Fibroblast of lung (primary cell): ENCODE data around the gene CEACAM16. TPM values are rescaled to one million over a fixed set of nuclear protein-coding genes. Genes with fewer than 3 reads are reported as not detected.

Experiments
- DNase-seq, 2 donors: peaks; one replicate each; pipeline versions ENCODE4 v3.0.0 to v3.0.0-alpha.2; 2010; ENCODE audit warnings: low read depth in 2 of 2
- H2AFZ ChIP-seq: 2 replicates; pipeline ENCODE4 v1.5.1; 2012; ENCODE audit warnings: low read length, control low read depth, inconsistent platforms
- H3K27ac ChIP-seq: 2 replicates; pipeline ENCODE4 v1.5.1; 2011; ENCODE audit warnings: low read length, control low read depth; ENCODE audit not compliant: insufficient read depth
- H3K27me3 ChIP-seq: 2 replicates; pipeline ENCODE4 v1.5.1; 2011; ENCODE audit warnings: mild to moderate bottlenecking, low read length; ENCODE audit not compliant: control insufficient read depth, insufficient read depth
- H3K36me3 ChIP-seq: 2 replicates; pipeline ENCODE4 v1.5.1; 2011; ENCODE audit warnings: low read length; ENCODE audit not compliant: control insufficient read depth, insufficient read depth
- H3K4me1 ChIP-seq: 2 replicates; pipeline ENCODE4 v1.5.1; 2011; ENCODE audit warnings: low read length; ENCODE audit not compliant: control insufficient read depth, insufficient read depth; ENCODE audit errors: extremely low read depth
- H3K4me2 ChIP-seq: 2 replicates; pipeline ENCODE4 v1.5.1; 2011; ENCODE audit warnings: low read length, control low read depth; ENCODE audit not compliant: insufficient read depth; ENCODE audit errors: extremely low read depth
- H3K4me3 ChIP-seq, 4 experiments: fragments of 200-600 bp in 1 of 4; sonication (generic) in 1 of 4; replicated peaks in 1 of 4; 2 replicates each; pipeline ENCODE4 v1.5.1; 2011 to 2016; ENCODE audit warnings: low read length in 4 of 4, low read depth in 3 of 4, mild to moderate bottlenecking in 3 of 4, control low read depth in 2 of 4, inconsistent platforms in 1 of 4, mixed read lengths in 1 of 4; ENCODE audit not compliant: insufficient read depth in 1 of 4; ENCODE audit errors: control extremely low read depth in 1 of 4
- H3K79me2 ChIP-seq: 2 replicates; pipeline ENCODE4 v1.5.1; 2012; ENCODE audit warnings: mild to moderate bottlenecking, low read length, inconsistent platforms; ENCODE audit not compliant: control insufficient read depth, insufficient read depth
- H3K9ac ChIP-seq: 2 replicates; pipeline ENCODE4 v1.5.1; 2011; ENCODE audit warnings: mild to moderate bottlenecking, low read length, control low read depth; ENCODE audit not compliant: insufficient read depth
- H3K9me3 ChIP-seq: 2 replicates; pipeline ENCODE4 v1.5.1; 2012; ENCODE audit warnings: low read depth, low read length; ENCODE audit not compliant: control insufficient read depth, insufficient read depth
- H4K20me1 ChIP-seq: 2 replicates; pipeline ENCODE4 v1.5.1; 2011; ENCODE audit warnings: low read length; ENCODE audit not compliant: control insufficient read depth, insufficient read depth; ENCODE audit errors: extremely low read depth
- EZH2 ChIP-seq: IDR thresholded peaks from 2 replicates; pipeline ENCODE4 v1.5.1; 2012; ENCODE audit warnings: low read length, control low read depth, mild to moderate bottlenecking; ENCODE audit errors: missing control alignments
- polyA plus RNA-seq, 2 donors: library from polyadenylated mRNA; depleted of rRNA in 1 of 2; stranded (reverse) in 1 of 2; unstranded in 1 of 2; fragments of >200 nt; gene quantifications; 2 replicates each; pipeline ENCODE4 v1.2.1, GENCODE V29; 2011 to 2012; ENCODE audit warnings: missing spikeins in 1 of 2
- total RNA-seq: library from RNA; depleted of rRNA; stranded (reverse); fragments of >200 nt; gene quantifications from 2 replicates; pipeline ENCODE4 v1.2.1, GENCODE V29; 2014
- TF ChIP-seq, protein P1 (sequence below), 2 donors: IDR thresholded peaks in 1 of 2; conservative IDR thresholded peaks in 1 of 2; 1 replicate in 1 of 2; 2 replicates in 1 of 2; pipeline ENCODE4 v1.5.1; 2011 to 2012; ENCODE audit warnings: low read length in 2 of 2, control low read depth in 1 of 2, inconsistent platforms in 1 of 2, low read depth in 1 of 2, mild to moderate bottlenecking in 1 of 2

The CEACAM16 gene
- total and polyA plus RNA-seq, 2 donors (not counting 1 experiment from before 2014, with no cell fraction given): not detected

GRCh38 chr19:44692379-44692721 is 6.6 kb upstream of the CEACAM16 start:
- Histone ChIP-seq H3K4me3 (no peak overlapping the region), H3K27ac (no peak overlapping the region), H3K79me2 (no peaks in the 10 kb centered on the region), H3K4me2 (no peak overlapping the region), H3K9ac (no peak overlapping the region), H3K36me3 (no peaks in the 10 kb centered on the region), H4K20me1 (no peaks in the 10 kb centered on the region), H3K27me3 (no peaks in the 10 kb centered on the region), H3K9me3 (no peaks in the 10 kb centered on the region), H3K4me1 (peaks cover 6% of the 10 kb centered on the region), H2AFZ (no peak overlapping the region)
- TF ChIP-seq EZH2: no peak
- TF ChIP-seq, protein P1, sequence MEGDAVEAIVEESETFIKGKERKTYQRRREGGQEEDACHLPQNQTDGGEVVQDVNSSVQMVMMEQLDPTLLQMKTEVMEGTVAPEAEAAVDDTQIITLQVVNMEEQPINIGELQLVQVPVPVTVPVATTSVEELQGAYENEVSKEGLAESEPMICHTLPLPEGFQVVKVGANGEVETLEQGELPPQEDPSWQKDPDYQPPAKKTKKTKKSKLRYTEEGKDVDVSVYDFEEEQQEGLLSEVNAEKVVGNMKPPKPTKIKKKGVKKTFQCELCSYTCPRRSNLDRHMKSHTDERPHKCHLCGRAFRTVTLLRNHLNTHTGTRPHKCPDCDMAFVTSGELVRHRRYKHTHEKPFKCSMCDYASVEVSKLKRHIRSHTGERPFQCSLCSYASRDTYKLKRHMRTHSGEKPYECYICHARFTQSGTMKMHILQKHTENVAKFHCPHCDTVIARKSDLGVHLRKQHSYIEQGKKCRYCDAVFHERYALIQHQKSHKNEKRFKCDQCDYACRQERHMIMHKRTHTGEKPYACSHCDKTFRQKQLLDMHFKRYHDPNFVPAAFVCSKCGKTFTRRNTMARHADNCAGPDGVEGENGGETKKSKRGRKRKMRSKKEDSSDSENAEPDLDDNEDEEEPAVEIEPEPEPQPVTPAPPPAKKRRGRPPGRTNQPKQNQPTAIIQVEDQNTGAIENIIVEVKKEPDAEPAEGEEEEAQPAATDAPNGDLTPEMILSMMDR (conservative IDR thresholded peaks at IDR 0.05 in 1 of 2, IDR thresholded peaks at IDR 0.05 in 1 of 2; ENCODE audit: low read depth in 1 of 2, low read length in 2 of 2): no peak
- no peak for DNase-seq

GRCh38 chr19:44694184-44694579 is 4.8 kb upstream of the CEACAM16 start:
- no peak overlapping the region for H2AFZ ChIP-seq
- peaks cover 6% of the 10 kb centered on the region for H3K4me1 ChIP-seq
- no peaks in the 10 kb centered on the region for H3K36me3 ChIP-seq
- H3K9me3 ChIP-seq: no peaks in the 10 kb centered on the region
- H3K9ac ChIP-seq: no peak overlapping the region
- no peak overlapping the region for H3K27ac ChIP-seq
- H3K4me2 ChIP-seq: no peak overlapping the region
- no peaks in the 10 kb centered on the region for H4K20me1 ChIP-seq
- no peak for TF ChIP-seq EZH2
- TF ChIP-seq, protein P1 (conservative IDR thresholded peaks at IDR 0.05 in 1 of 2, IDR thresholded peaks at IDR 0.05 in 1 of 2; ENCODE audit: low read depth in 1 of 2, low read length in 2 of 2): peak; percentile 18 to 31
- no peaks in the 10 kb centered on the region for H3K79me2 ChIP-seq
- H3K4me3 ChIP-seq: no peak overlapping the region
- DNase-seq: no peak
- no peaks in the 10 kb centered on the region for H3K27me3 ChIP-seq

GRCh38 chr19:44696939-44697669 is 1.8 kb upstream of the CEACAM16 start:
- no peak overlapping the region for H3K4me3 ChIP-seq
- H3K27ac ChIP-seq: no peak overlapping the region
- H3K9me3 ChIP-seq: no peaks in the 10 kb centered on the region
- no peak for DNase-seq
- no peaks in the 10 kb centered on the region for H4K20me1 ChIP-seq
- no peak overlapping the region for H2AFZ ChIP-seq
- peaks cover under 1% of the 10 kb centered on the region for H3K4me1 ChIP-seq
- no peak overlapping the region for H3K9ac ChIP-seq
- no peak overlapping the region for H3K4me2 ChIP-seq
- no peak for TF ChIP-seq EZH2
- TF ChIP-seq, protein P1 (conservative IDR thresholded peaks at IDR 0.05 in 1 of 2, IDR thresholded peaks at IDR 0.05 in 1 of 2; ENCODE audit: low read depth in 1 of 2, low read length in 2 of 2): no peak
- H3K36me3 ChIP-seq: no peaks in the 10 kb centered on the region
- H3K27me3 ChIP-seq: no peaks in the 10 kb centered on the region
- no peaks in the 10 kb centered on the region for H3K79me2 ChIP-seq
